T-helper 2 cell treated with Interferon-gamma antibody and Interleukin-4, amounts not matched to agents 5 μg/mL and 100 μg/mL, for 36 hours (primary cell): ENCODE measurements around the gene OR4D1.

Experiments
- DNase-seq: peaks from one replicate; pipeline ENCODE4 v3.0.0; 2021; ENCODE audit warnings: low spot score
- H3K27ac Mint-ChIP-seq: one replicate; pipeline ENCODE4 v1.8.0; 2021; ENCODE audit warnings: mild to moderate bottlenecking, mixed read lengths
- H3K27me3 Mint-ChIP-seq: one replicate; pipeline ENCODE4 v1.8.0; 2021; ENCODE audit warnings: low read depth, mixed read lengths
- H3K36me3 Mint-ChIP-seq: one replicate; pipeline ENCODE4 v1.8.0; 2021; ENCODE audit warnings: low read depth, mixed read lengths
- H3K4me1 Mint-ChIP-seq: one replicate; pipeline ENCODE4 v1.8.0; 2021; ENCODE audit warnings: low read depth, mixed read lengths
- H3K4me3 Mint-ChIP-seq: one replicate; pipeline ENCODE4 v1.8.0; 2022; ENCODE audit warnings: mild to moderate bottlenecking, moderate library complexity, mixed read lengths
- H3K9me3 Mint-ChIP-seq: one replicate; pipeline ENCODE4 v1.8.0; 2021; ENCODE audit warnings: mixed read lengths

OR4D1 gene

DNA sequence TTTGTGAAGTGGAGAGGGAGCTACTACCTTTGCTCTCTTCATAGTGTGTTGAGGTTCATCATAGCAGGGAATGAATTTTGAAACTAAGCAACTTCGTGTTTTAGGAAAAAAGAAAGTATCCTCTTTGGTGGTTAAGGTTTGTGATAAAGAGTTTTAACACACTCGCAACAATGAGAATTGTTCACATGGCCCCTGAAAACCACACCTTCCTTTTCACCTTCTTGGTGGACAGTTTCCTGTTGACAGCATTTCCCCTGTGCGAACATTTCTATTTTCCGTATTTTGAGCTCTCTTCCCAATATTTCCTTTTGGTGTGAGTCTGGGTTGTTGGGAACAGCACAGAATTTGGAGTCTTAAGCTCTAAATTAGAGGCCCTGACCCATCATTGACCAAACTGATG lies 22.4 kb downstream of the OR4D1 start:
- Mint-ChIP-seq H3K4me3 (peak overlapping the region; percentile 71), H3K9me3 (no peaks in the 10 kb centered on the region), H3K36me3 (no peaks in the 10 kb centered on the region), H3K27me3 (peaks cover 31% of the 10 kb centered on the region), H3K27ac (peak overlapping the region; percentile 64), H3K4me1 (peaks cover 28% of the 10 kb centered on the region)
- no peak for DNase-seq

DNA sequence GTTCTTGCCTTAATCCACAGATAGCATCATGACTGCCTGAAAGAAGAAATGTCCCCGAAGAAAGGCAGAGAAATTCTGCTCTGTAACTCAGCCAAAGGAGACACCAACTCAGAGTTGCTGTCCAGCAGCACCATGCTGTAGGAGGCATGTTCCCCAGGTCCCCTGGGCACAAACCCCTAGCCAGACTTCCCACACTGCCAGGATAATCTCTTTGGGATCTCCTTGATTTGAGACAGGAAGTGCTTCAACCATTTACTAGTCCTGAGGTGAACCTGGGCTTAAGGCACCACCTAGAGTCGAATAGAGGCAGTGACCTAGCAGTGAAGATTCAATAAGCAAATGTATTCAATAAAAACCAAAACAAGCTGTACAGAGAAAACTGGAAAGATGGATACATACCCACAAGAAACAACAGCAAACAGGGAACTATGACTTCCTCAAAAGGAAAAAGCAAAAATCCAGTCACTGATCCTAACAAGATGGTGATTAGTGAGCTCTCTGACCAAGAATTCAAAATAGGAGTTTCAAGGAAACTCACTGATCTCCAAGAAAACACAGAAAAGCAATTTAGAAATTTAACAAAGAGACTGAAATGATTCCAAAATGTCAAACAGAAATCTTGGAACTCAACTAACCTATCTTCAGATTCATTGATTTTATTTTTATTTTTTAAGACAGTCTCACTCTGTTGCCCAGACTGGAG lies 24.3 kb downstream of the OR4D1 start:
- no peak overlapping the region for H3K27ac Mint-ChIP-seq
- peaks cover 28% of the 10 kb centered on the region for H3K4me1 Mint-ChIP-seq
- no peak overlapping the region for H3K4me3 Mint-ChIP-seq
- H3K36me3 Mint-ChIP-seq = no peaks in the 10 kb centered on the region
- peaks cover 17% of the 10 kb centered on the region for H3K27me3 Mint-ChIP-seq
- peak; percentile 16 for DNase-seq
- H3K9me3 Mint-ChIP-seq = no peaks in the 10 kb centered on the region

DNA sequence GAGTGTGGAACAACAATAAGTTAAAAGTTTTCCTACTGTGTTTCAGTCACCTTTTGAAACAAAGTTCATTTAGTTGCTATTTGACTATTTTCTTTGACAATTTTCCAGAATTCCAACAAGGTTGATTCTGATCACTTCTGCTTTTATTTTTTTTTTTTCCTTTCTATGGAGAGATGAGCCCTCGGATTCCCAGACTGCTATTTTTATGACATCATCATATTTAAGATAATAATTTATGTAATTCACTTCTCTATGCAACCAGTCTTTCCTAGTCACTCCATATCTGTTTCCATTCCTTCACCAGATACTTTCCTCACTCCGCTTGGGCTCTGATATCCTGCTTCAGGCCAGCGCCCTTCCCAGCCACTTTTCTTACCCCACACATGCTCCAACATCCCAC lies 26.7 kb downstream of the OR4D1 start:
- peaks cover 25% of the 10 kb centered on the region for H3K4me1 Mint-ChIP-seq
- H3K27me3 Mint-ChIP-seq = peaks cover 10% of the 10 kb centered on the region
- DNase-seq = no peak
- no peaks in the 10 kb centered on the region for H3K36me3 Mint-ChIP-seq
- H3K27ac Mint-ChIP-seq = no peak overlapping the region
- no peaks in the 10 kb centered on the region for H3K9me3 Mint-ChIP-seq
- H3K4me3 Mint-ChIP-seq = no peak overlapping the region

DNA sequence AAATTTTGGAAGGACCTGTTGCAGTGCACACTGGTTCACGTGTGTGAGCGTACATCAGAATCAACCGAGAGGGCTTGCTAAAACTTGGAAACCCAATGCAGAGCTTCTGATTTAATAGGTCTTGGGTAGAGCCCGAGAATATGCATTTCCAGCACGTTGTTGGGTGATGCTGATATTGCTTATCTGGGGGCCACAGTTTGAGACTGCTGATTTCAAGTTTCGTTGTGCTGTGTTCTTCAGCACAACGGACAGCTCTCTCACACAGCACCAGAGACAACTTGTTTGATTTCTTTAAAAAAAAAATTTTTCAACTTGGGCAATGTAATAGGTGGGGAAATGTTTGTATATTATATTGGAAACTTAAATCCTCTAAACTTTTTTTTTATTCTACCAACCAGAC lies 28.0 kb downstream of the OR4D1 start:
- Mint-ChIP-seq H3K27me3 (peaks cover 10% of the 10 kb centered on the region), H3K27ac (no peak overlapping the region), H3K4me1 (peaks cover 14% of the 10 kb centered on the region), H3K4me3 (no peak overlapping the region), H3K9me3 (no peaks in the 10 kb centered on the region), H3K36me3 (no peaks in the 10 kb centered on the region)
- no peak for DNase-seq

DNA sequence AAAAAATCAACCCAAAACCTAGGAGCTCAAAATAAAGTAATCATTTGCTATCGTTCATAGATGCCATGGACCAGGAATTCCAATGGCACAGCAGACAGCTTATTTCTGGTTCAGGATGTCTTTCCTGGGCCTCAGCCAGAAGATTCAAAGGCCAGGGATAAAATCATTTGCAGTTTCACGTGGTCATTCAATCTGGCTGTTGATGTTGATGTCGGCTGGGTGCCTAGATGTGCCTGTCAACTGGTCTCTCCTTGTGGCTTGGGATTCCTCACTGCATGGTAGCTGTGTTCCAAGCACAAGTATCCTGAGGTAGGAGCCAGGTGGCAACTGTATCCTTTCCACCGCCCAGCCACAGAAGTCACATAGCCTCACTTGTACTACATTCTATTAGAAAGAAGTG lies 33.6 kb downstream of the OR4D1 start:
- H3K27ac Mint-ChIP-seq = no peak overlapping the region
- H3K4me3 Mint-ChIP-seq = no peak overlapping the region
- no peaks in the 10 kb centered on the region for H3K27me3 Mint-ChIP-seq
- no peaks in the 10 kb centered on the region for H3K9me3 Mint-ChIP-seq
- no peaks in the 10 kb centered on the region for H3K36me3 Mint-ChIP-seq
- DNase-seq = no peak
- no peaks in the 10 kb centered on the region for H3K4me1 Mint-ChIP-seq

DNA sequence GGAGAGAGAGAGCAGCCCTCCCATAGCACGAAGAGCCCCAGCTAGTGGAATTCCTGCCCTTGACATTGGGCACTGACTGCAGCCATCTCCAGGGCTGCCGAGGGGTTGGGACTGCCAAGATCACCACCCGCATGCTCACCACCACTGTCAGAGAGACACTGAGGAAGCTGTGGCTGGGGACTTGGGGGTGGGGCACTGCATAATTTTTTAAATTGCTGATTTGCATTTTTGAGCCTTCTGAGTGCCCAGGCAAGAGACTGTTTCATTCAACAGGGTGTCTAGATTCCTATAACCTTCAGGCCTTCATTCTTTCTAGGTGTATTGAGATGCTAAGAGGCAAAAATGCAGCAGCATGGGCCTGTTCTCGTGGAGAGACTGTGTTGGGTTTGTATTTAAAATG lies 35.3 kb downstream of the OR4D1 start:
- H3K27me3 Mint-ChIP-seq = peaks cover 2% of the 10 kb centered on the region
- H3K27ac Mint-ChIP-seq = no peak overlapping the region
- no peak overlapping the region for H3K4me3 Mint-ChIP-seq
- DNase-seq = no peak
- no peaks in the 10 kb centered on the region for H3K4me1 Mint-ChIP-seq
- no peaks in the 10 kb centered on the region for H3K9me3 Mint-ChIP-seq
- H3K36me3 Mint-ChIP-seq = no peaks in the 10 kb centered on the region

DNA sequence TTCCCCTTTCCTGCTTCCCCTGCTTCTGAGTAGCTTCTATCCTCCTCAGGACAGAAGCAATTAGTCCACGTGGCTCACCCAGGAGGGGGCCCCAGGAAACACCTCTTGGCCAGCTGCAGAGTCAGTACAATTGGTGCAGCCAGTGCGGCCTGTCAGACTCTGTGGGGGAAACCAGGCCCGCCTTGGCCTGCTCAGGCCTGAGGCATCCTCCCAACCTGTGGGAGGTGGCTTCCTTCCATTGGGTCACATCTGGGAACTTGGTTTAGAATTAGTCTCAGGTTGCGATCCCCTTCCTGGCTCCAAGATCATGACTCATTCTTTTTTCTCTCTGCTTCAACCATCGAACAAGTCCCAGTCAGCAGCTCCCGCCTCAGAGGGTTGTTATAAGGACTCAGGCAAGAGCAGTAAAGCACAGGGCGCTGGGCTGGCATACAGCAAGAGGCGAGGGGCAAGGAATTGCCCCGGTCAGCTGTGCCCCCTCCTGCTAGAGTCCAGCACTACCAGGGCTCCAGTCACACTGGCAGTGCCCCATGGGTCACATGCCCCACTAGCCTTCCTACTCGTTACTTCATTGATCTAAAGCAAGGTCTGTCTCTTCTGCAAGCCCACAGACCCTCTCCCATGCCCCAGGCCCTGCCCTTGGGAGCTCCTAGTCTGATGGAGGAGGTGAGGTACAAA lies 36.3 kb downstream of the OR4D1 start:
- Mint-ChIP-seq H3K27ac (no peak overlapping the region), H3K4me3 (no peak overlapping the region), H3K9me3 (no peaks in the 10 kb centered on the region), H3K4me1 (no peaks in the 10 kb centered on the region), H3K27me3 (peaks cover 2% of the 10 kb centered on the region), H3K36me3 (no peaks in the 10 kb centered on the region)
- no peak for DNase-seq

DNA sequence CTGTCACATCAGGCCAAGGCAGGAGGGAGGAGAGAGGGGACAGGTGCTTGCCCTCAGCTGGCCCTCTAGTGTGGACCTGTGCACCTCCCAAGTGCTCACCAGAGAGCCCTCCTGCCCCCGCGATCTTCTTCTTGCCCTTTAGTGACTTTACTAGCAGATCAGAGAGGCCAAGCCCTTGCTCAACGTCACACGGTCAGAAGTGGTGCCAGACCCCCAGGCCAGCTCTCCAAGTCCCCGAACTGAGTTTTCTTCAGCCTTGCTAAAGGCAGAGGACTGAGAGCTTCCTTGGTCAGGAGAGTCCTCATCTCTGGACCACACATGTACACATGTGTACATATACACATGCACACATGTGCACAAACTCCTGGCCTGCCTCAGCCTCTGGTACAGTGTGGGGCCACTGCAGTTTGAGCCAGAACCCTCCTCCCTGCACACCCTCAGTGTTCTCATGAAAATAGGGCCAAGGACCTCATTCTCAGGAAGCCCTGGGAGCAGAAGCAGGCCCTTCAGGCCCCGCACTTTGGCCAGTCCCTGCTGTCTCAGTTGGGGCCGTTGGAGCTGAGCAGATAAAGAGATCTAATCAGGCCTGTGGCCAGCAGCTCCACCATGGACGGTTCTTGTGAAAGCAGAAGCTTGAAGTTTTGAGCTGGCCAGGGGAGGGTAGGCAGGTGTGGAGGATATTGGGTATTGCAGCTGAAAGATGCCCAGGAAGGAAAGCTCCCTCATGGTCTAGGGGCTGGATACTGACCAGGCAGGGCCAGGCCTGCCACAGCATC lies 37.0 kb downstream of the OR4D1 start:
- Mint-ChIP-seq H3K9me3 (no peaks in the 10 kb centered on the region), H3K36me3 (no peaks in the 10 kb centered on the region), H3K27me3 (peaks cover 2% of the 10 kb centered on the region), H3K4me3 (no peak overlapping the region), H3K27ac (no peak overlapping the region), H3K4me1 (no peaks in the 10 kb centered on the region)
- no peak for DNase-seq

DNA sequence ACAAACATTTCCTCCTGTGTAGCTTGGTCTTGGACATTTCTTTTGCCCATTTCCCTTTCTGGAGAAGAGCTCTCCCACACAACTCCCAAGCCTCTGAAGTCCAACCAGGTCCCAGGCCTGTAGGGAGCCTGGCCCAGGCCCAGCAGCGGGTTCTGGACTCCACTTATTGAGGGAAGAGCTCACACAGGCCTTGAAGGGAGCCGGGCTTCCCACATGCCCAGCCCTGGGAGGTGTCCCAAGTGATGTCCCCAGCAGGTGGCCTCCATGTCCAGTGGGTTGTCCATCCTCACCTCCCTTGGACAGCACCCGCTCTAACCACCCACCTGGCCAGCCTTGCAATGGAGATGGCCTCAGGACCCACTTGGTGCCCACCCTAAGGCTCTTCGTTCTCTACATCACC lies 38.4 kb downstream of the OR4D1 start:
- Mint-ChIP-seq H3K27me3 (peaks cover 4% of the 10 kb centered on the region), H3K27ac (no peak overlapping the region), H3K9me3 (no peaks in the 10 kb centered on the region), H3K4me3 (no peak overlapping the region), H3K36me3 (no peaks in the 10 kb centered on the region), H3K4me1 (no peaks in the 10 kb centered on the region)
- DNase-seq = no peak

DNA sequence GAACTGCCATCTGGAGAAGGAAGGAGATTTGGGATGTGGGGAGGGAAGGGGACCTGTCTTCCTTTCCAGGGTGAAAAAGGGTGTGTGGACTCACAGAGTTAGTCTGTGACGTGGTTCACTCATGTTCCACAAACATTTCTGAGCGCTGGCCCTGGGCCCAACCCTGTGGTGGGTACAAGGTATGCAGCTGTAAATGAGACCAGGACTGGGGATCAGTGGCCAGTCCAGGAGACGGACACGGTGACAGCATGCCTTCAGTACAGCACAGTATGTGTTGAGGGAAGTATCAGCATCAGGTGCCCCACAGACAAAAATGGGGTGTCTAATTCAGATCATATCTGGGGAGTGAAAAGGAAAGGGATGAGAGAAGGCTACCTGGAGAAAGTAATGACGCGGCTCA lies 38.9 kb downstream of the OR4D1 start:
- no peak overlapping the region for H3K4me3 Mint-ChIP-seq
- no peaks in the 10 kb centered on the region for H3K36me3 Mint-ChIP-seq
- DNase-seq = no peak

DNA sequence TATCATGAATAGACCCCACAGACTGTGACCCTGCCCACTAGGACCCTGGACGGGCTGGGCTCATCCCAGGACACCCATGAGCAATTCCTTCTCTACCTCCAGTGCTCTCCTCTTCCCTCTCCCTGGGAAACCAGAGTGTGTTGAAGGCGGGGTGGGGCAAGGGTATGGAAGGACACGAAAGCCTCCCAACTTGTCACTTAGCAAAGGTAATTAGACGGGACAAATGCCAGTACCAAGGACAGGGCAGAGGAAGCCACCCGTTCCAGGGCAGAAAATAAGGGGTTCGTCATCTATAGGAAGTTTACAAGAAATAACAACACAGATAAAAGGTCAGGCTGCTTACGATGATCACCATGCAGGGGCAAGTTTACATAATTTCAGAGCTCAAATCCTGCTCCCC lies 39.5 kb downstream of the OR4D1 start:
- no peak for DNase-seq
- H3K36me3 Mint-ChIP-seq = no peaks in the 10 kb centered on the region
- H3K27ac Mint-ChIP-seq = no peak overlapping the region
- no peaks in the 10 kb centered on the region for H3K4me1 Mint-ChIP-seq
- no peaks in the 10 kb centered on the region for H3K9me3 Mint-ChIP-seq
- H3K27me3 Mint-ChIP-seq = peaks cover 4% of the 10 kb centered on the region
- H3K4me3 Mint-ChIP-seq = no peak overlapping the region

More for the DNA sequence above, 38.9 kb downstream of the OR4D1 start:
- H3K27ac Mint-ChIP-seq = no peak overlapping the region
- H3K9me3 Mint-ChIP-seq = no peaks in the 10 kb centered on the region
- H3K4me1 Mint-ChIP-seq = no peaks in the 10 kb centered on the region
- peaks cover 4% of the 10 kb centered on the region for H3K27me3 Mint-ChIP-seq

DNA sequence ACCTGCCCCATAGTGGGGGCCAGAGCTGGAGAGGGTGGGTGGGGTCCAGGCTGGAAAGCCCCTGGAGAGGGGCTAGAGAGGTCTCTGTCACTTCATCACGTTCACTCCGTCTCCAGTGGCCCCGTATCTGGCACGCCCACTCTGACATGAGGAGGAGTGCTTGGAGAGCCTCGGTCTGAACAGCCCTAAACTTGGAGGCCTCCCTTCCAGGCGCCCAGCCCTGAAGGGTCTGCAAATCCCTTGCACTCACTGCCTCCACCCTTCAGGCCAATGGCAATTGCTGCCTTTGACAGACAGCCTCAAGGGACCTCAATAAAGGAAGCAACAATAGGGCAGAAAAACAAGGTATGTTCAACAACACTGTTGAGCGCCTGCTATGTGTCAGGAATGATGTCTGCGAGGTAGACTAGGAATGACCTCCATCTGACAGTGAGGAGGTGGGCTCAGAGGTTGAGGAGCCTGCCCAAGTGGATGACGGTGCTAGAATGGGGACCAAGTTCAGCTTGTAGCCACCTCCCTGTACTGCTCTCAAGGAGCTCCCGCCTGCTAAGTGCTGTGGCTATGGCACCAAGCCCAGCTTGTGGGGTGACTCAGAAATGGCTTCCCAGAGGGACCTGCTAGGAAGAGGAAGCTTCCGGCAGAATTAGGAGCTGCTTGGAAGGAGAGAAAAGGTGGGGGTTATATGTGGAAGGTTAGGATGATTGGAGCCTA lies 41.4 kb downstream of the OR4D1 start:
- no peaks in the 10 kb centered on the region for H3K4me1 Mint-ChIP-seq
- H3K36me3 Mint-ChIP-seq = no peaks in the 10 kb centered on the region
- DNase-seq = no peak
- H3K27ac Mint-ChIP-seq = no peak overlapping the region
- H3K4me3 Mint-ChIP-seq = no peak overlapping the region
- H3K27me3 Mint-ChIP-seq = peaks cover 4% of the 10 kb centered on the region
- no peaks in the 10 kb centered on the region for H3K9me3 Mint-ChIP-seq

DNA sequence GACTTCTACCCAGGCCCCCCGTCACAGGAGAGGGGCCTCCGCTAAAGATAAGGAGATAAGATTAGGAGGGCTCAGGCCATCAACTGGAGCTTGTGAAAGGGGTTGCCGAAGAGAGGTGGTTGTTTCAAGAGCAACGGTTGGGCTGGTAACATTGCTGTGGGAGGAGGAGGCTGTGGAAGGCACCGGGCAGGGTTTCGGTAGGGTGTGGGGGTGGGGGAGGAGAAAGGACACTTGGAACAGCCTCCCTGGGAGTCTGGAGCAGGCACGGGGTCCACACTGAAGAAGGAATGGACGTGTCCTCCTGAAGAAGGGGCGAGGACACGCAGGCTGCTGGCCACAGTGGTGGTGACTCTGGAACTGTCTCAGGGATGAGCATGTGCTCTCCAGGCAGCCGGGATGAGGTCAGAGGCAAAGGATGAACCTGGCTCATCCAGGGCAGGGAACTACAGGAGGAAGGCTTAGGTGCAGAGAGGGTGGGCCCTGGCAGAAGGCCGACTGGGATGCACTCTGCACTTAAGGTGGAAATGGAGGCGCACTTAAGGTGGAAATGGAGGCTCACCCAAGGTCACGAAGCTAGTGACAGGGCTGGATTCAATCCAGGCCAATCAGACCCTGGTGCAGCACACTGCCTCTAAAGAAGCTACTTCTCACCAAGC lies 43.2 kb downstream of the OR4D1 start:
- H3K27ac Mint-ChIP-seq = no peak overlapping the region
- no peak overlapping the region for H3K4me3 Mint-ChIP-seq
- DNase-seq = no peak

More for the DNA sequence above, 43.2 kb downstream of the OR4D1 start:
- peaks cover 4% of the 10 kb centered on the region for H3K27me3 Mint-ChIP-seq
- no peaks in the 10 kb centered on the region for H3K4me1 Mint-ChIP-seq
- H3K36me3 Mint-ChIP-seq = no peaks in the 10 kb centered on the region
- no peaks in the 10 kb centered on the region for H3K9me3 Mint-ChIP-seq
